ENCODE results near the gene ITGB1BP1. TPM values are rescaled to one million over a fixed set of nuclear protein-coding genes. Genes with fewer than 3 reads are reported as not detected.

Gene ITGB1BP1
- total RNA-seq, 4 donors from 2014 or later: 159 to 345 (median 224) TPM

- no peak for TF ChIP-seq CTCF (IDR thresholded peaks at IDR 0.05; ENCODE audit: low read depth)
These were observed 16.6 kb downstream of the ITGB1BP1 start for GRCh38 chr2:9406529-9407362.

GRCh38 chr2:9405636-9406035, 17.7 kb downstream of the ITGB1BP1 start:
- no peak for TF ChIP-seq CTCF (IDR thresholded peaks at IDR 0.05; ENCODE audit: low read depth)

- no peak for TF ChIP-seq CTCF (IDR thresholded peaks at IDR 0.05; ENCODE audit: low read depth)
These were observed 18.9 kb downstream of the ITGB1BP1 start for GRCh38 chr2:9404451-9404850.

- no peak for TF ChIP-seq CTCF (IDR thresholded peaks at IDR 0.05; ENCODE audit: low read depth)
These were observed 19.4 kb downstream of the ITGB1BP1 start for GRCh38 chr2:9403924-9404323.

- TF ChIP-seq CTCF (IDR thresholded peaks at IDR 0.05; ENCODE audit: low read depth): no peak
These were observed 21.5 kb downstream of the ITGB1BP1 start for GRCh38 chr2:9401646-9402371.

GRCh38 chr2:9401059-9401547, 22.2 kb downstream of the ITGB1BP1 start:
- no peak for TF ChIP-seq CTCF (IDR thresholded peaks at IDR 0.05; ENCODE audit: low read depth)
